Parathyroid adenoma (tissue), 2 donors: ENCODE results near the gene IFIT1.

Experiments
- H2AFZ ChIP-seq: fragments of 300-600 bp; sonication (generic); one replicate; pipeline ENCODE4 v1.7.0; 2017; ENCODE audit warnings: antibody characterized with exemption, mild to moderate bottlenecking
- H3K27ac ChIP-seq: fragments of 300-600 bp; sonication (generic); one replicate; pipeline ENCODE4 v1.7.0; 2017
- H3K27me3 ChIP-seq: fragments of 300-600 bp; sonication (generic); one replicate; pipeline ENCODE4 v1.7.0; 2017; ENCODE audit warnings: low read length; ENCODE audit not compliant: control insufficient read depth, insufficient read depth
- H3K36me3 ChIP-seq: fragments of 300-600 bp; sonication (generic); one replicate; pipeline ENCODE4 v1.7.0; 2017; ENCODE audit warnings: low read length; ENCODE audit not compliant: control insufficient read depth, insufficient read depth
- H3K4me1 ChIP-seq: fragments of 300-600 bp; sonication (generic); one replicate; pipeline ENCODE4 v1.7.0; 2017; ENCODE audit warnings: control low read depth
- H3K4me2 ChIP-seq: fragments of 300-600 bp; sonication (generic); one replicate; pipeline ENCODE4 v1.7.0; 2017; ENCODE audit warnings: low read length
- H3K4me3 ChIP-seq: fragments of 300-600 bp; sonication (generic); one replicate; pipeline ENCODE4 v1.7.0; 2017; ENCODE audit warnings: low read depth, low read length
- H3K79me2 ChIP-seq: fragments of 300-600 bp; sonication (generic); one replicate; pipeline ENCODE4 v1.7.0; 2017; ENCODE audit warnings: control low read depth
- H3K9ac ChIP-seq: fragments of 300-600 bp; sonication (generic); one replicate; pipeline ENCODE4 v1.7.0; 2017; ENCODE audit warnings: mild to moderate bottlenecking
- H3K9me3 ChIP-seq: fragments of 300-600 bp; sonication (generic); one replicate; pipeline ENCODE4 v1.7.0; 2017; ENCODE audit warnings: low read length; ENCODE audit not compliant: control insufficient read depth
- TF ChIP-seq, protein P1 (sequence below): fragments of 300-600 bp; sonication (generic); IDR thresholded peaks from one replicate; pipeline ENCODE4 v1.7.0; 2017; ENCODE audit warnings: antibody characterized with exemption, mild to moderate bottlenecking
- donor health status: primary hyperparathyroidism.

The IFIT1 gene

DNA sequence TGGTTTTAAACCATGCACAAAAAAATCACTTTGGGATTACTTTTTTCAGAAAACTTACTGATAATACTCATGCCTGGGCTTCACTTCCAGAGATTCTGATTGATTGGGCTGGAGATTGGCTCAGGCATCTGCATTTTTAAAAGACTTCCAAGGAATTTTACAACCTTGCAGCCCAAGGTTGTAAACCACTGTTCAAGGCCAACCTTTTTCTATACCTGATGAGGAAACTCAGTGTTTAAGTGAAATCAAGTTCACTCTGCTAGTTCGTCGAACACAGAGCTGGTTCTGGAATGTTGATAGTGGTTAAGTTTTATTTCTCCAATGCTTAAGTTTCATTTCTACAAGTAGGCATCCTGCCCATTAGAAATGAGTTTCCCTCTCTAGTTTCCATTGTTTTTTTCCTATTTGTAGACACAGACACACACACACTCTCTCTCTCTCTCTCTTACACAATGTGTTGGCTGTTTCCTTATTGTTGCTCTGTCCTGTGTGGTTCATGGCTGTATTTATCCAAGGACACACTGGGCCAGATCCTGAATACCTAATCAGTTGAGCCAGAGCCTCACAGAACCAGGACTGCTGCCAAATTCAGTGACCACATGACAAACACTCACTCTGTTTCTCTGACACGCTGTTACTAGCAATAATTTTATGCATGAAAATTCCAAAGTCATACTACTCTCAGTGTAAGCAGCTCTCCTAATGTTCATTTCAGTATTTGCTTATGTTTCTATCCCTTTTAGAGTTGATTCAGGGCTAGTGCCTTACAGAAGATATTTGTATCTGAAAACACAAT lies 18.3 kb upstream of the IFIT1 start:
- H3K27me3 ChIP-seq, result no peaks in the 10 kb centered on the region

DNA sequence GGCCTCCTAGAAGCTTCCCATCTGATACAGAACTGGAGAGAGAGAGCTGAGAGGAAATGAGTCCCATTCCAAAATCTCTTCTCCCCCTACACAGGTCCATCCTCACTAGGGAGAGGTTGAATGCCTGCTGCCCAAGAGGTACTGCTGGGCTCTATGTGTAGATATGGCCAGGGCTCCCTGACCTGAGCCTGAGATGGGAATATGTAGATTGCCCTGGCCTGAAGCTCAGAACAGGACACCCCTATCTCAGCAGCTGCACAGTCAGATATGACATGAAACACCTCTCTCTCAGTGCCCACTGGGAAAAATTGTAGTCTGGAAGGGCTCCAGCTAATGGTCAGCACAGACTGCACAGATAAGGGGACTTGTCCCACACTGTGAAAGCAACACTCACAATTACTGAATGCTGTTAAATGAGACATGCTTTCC lies 17.7 kb upstream of the IFIT1 start:
- Histone ChIP-seq H3K79me2 (no peaks in the 10 kb centered on the region), H3K27me3 (no peaks in the 10 kb centered on the region), H3K36me3 (no peaks in the 10 kb centered on the region), H2AFZ (peak overlapping the region; percentile 58), H3K9ac (no peak overlapping the region), H3K4me1 (peaks cover 18% of the 10 kb centered on the region), H3K4me2 (peak overlapping the region; percentile 55), H3K9me3 (no peaks in the 10 kb centered on the region), H3K4me3 (no peak overlapping the region), H3K27ac (peak overlapping the region; percentile 73)
- TF ChIP-seq, protein P1, sequence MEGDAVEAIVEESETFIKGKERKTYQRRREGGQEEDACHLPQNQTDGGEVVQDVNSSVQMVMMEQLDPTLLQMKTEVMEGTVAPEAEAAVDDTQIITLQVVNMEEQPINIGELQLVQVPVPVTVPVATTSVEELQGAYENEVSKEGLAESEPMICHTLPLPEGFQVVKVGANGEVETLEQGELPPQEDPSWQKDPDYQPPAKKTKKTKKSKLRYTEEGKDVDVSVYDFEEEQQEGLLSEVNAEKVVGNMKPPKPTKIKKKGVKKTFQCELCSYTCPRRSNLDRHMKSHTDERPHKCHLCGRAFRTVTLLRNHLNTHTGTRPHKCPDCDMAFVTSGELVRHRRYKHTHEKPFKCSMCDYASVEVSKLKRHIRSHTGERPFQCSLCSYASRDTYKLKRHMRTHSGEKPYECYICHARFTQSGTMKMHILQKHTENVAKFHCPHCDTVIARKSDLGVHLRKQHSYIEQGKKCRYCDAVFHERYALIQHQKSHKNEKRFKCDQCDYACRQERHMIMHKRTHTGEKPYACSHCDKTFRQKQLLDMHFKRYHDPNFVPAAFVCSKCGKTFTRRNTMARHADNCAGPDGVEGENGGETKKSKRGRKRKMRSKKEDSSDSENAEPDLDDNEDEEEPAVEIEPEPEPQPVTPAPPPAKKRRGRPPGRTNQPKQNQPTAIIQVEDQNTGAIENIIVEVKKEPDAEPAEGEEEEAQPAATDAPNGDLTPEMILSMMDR, result no peak

More for the DNA sequence above, 18.3 kb upstream of the IFIT1 start:
- H3K36me3 ChIP-seq, result no peaks in the 10 kb centered on the region
- no peaks in the 10 kb centered on the region for H3K79me2 ChIP-seq
- H3K27ac ChIP-seq, result peak overlapping the region; percentile 73
- H3K4me1 ChIP-seq, result peaks cover 18% of the 10 kb centered on the region
- TF ChIP-seq, protein P1, result no peak
- H3K4me2 ChIP-seq, result peak overlapping the region; percentile 55
- H3K9me3 ChIP-seq, result no peaks in the 10 kb centered on the region
- H3K9ac ChIP-seq, result no peak overlapping the region
- no peak overlapping the region for H3K4me3 ChIP-seq
- peak overlapping the region; percentile 58 for H2AFZ ChIP-seq

DNA sequence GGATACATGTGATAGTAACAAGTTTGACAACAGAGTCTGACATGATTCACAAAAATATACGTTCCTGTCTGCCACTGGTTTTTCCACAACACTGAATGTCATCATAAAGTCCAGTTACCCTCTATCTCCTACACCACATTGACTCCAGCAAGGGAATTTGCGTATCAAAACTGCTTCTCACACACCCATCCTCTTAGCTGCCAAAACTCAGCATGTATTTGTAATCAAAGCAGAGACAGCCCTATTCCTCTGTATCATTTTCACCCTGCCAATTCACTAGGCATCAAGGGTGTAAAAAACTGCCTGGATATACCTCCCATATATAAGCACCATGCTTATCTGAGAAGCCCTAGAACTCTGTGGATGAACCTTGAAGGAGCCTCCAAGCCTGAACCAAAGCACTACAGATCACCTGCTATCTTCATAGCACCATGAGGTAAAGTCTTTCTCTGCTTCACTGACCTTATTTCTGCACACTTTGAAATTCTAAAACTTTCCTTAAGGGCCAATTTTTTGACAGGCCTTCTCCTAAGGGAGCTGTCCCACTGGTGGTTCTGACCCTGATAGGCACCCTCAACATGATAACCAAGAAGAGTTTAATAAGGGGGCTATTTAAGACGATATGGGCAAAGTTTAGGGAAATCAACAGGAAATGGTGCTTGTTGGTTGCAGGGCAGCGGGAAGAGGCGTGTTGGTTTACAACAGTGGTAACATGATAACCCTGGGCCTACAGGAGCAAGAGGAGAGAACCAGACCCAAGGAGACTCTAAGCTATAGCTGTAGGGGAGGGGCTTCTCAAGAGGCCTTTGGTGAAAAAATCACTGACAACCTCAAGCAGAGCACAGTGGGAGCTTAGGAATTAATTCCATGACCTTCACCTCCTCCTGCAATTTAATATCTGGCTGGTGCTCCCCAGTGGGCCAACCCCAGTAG lies 14.5 kb upstream of the IFIT1 start, which contains the start of gene IFIT1B:
Gene IFIT1B, plus strand, starts transcription at position 352 of the 933 bp plus-strand sequence. Its CDS starts 80 bp downstream, at position 432.
- no peak within 1 kb of the TSS for H3K4me2 ChIP-seq
- H3K36me3 ChIP-seq, result no peaks in the 10 kb centered on the region
- no peaks in the 10 kb centered on the region for H3K9me3 ChIP-seq
- peaks cover 18% of the 10 kb centered on the region for H3K4me1 ChIP-seq
- no peak within 1 kb of the TSS for H3K4me3 ChIP-seq
- H3K27ac ChIP-seq, result no peak within 1 kb of the TSS
- H3K27me3 ChIP-seq, result no peaks in the 10 kb centered on the region
- H3K79me2 ChIP-seq, result no peaks in the 10 kb centered on the region
- H2AFZ ChIP-seq, result peak within 1 kb of the TSS; percentile 44
- TF ChIP-seq, protein P1, result no peak
- H3K9ac ChIP-seq, result no peak within 1 kb of the TSS

DNA sequence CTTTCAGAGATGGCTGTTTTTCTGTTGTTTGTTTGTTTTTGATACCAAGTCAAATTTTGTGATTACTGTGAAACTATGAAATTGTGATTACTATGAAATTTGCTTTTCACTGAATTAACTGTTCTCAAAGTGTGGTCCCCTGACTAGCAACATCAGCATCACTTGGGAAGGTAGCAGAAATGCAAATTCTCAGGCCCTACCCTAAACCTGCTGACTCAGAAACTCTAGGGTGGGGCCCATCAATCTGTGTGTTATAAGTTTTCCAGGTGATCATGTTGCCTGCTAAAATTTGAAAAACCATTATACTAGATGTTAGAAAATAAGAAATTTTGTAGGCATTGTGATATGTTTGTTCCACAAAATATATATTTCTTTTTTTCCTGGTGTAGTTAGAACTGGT lies 13.3 kb upstream of the IFIT1 start:
- peaks cover 13% of the 10 kb centered on the region for H3K4me1 ChIP-seq

More for the DNA sequence above, 13.3 kb upstream of the IFIT1 start:
- no peaks in the 10 kb centered on the region for H3K9me3 ChIP-seq
- H3K9ac ChIP-seq, result no peak overlapping the region
- H2AFZ ChIP-seq, result no peak overlapping the region
- no peaks in the 10 kb centered on the region for H3K36me3 ChIP-seq
- no peak overlapping the region for H3K4me2 ChIP-seq
- no peak overlapping the region for H3K4me3 ChIP-seq
- no peaks in the 10 kb centered on the region for H3K79me2 ChIP-seq
- TF ChIP-seq, protein P1, result no peak
- H3K27ac ChIP-seq, result no peak overlapping the region
- H3K27me3 ChIP-seq, result no peaks in the 10 kb centered on the region
